Spleen (tissue), 11 donors: ENCODE results near the gene CRK. TPM values are rescaled to one million over a fixed set of nuclear protein-coding genes. Genes with fewer than 3 reads are reported as not detected.
"Not testable (repeated sequence)": the region's sequence is repeated elsewhere in the genome, so short reads cannot be mapped to it uniquely, and the experiment has no call there.

Experiments used
- DNase-seq: peaks from one replicate; pipeline ENCODE4 v3.0.0-alpha.2; 2020
- H3K27ac ChIP-seq, 8 donors: fragments of 200-600 bp; sonication (generic) in 7 of 8; 1 replicate in 4 of 8; 2 replicates in 4 of 8; pipeline versions ENCODE4 v1.5.0 to v1.8.0; 2016 to 2021; ENCODE audit warnings: inconsistent platforms in 4 of 8, mild to moderate bottlenecking in 4 of 8, moderate library complexity in 1 of 8
- H3K27me3 ChIP-seq, 7 donors: fragments of 200-600 bp; sonication (generic) in 6 of 7; replicated peaks in 1 of 7; 1 replicate in 4 of 7; 2 replicates in 3 of 7; pipeline versions ENCODE4 v1.5.0 to v1.8.0; 2016 to 2021; ENCODE audit warnings: inconsistent platforms in 3 of 7, mild to moderate bottlenecking in 1 of 7
- H3K36me3 ChIP-seq, 6 donors: fragments of 200-600 bp; sonication (generic) in 5 of 6; 1 replicate in 4 of 6; 2 replicates in 2 of 6; pipeline versions ENCODE4 v1.5.0 to v1.8.0; 2016 to 2021; ENCODE audit warnings: inconsistent platforms in 2 of 6
- H3K4me1 ChIP-seq, 6 donors: fragments of 200-600 bp; sonication (generic) in 5 of 6; 1 replicate in 3 of 6; 2 replicates in 3 of 6; pipeline versions ENCODE4 v1.5.0 to v1.8.0; 2016 to 2021; ENCODE audit warnings: inconsistent platforms in 3 of 6
- H3K4me3 ChIP-seq, 8 donors: fragments of 200-600 bp; sonication (generic) in 7 of 8; 1 replicate in 4 of 8; 2 replicates in 4 of 8; pipeline versions ENCODE4 v1.5.0 to v1.8.0; 2016 to 2021; ENCODE audit warnings: inconsistent platforms in 4 of 8, mild to moderate bottlenecking in 4 of 8, moderate library complexity in 2 of 8
- H3K9me3 ChIP-seq, 8 donors: fragments of 200-600 bp; sonication (generic) in 7 of 8; 1 replicate in 4 of 8; 2 replicates in 4 of 8; pipeline versions ENCODE4 v1.5.0 to v1.8.0; 2016 to 2021; ENCODE audit warnings: inconsistent platforms in 4 of 8
- CTCF ChIP-seq, 11 experiments: fragments of 200-600 bp in 7 of 11; fragments of 450-650 bp in 4 of 11; sonication (generic) in 4 of 11; IDR thresholded peaks in 8 of 11; conservative IDR thresholded peaks in 3 of 11; 1 replicate in 7 of 11; 2 replicates in 4 of 11; pipeline versions ENCODE4 v1.4.0 to v1.8.0; 2016 to 2021; ENCODE audit warnings: antibody characterized with exemption in 11 of 11, inconsistent platforms in 4 of 11, mild to moderate bottlenecking in 1 of 11
- POLR2A ChIP-seq, 3 donors: fragments of 450-650 bp; IDR thresholded peaks; one replicate each; pipeline ENCODE4 v1.5.1; 2017; ENCODE audit warnings: antibody characterized with exemption in 3 of 3, mild to moderate bottlenecking in 1 of 3
- POLR2AphosphoS5 ChIP-seq, 3 donors: sonication (generic); formaldehyde crosslinking; IDR thresholded peaks; one replicate each; pipeline ENCODE4 v1.5.1; 2017; ENCODE audit warnings: antibody characterized with exemption in 3 of 3
- WGBS, 5 donors: extraction: QIAGEN DNeasy Blood & Tissue Kit in 3 of 5; methylation state at CpG; one replicate each; pipeline versions ENCODE4 v1.1.5 to v1.1.7; 2013 to 2018; 5-methylcytosine and 5-hydroxymethylcytosine counted together
- intact Hi-C: fragments of 100-400 bp; cut with DNase I; formaldehyde crosslinking; loops from one replicate; pipeline ENCODE4 v1.15.0; 2023; ENCODE audit warnings: low total_unique reads
- polyA plus RNA-seq, 3 donors: library from polyadenylated mRNA; stranded (reverse); fragments of 200-250 nt; gene quantifications; one replicate each; pipeline ENCODE4 v1.2.1, GENCODE V29; 2013
- total RNA-seq, 7 donors: library from RNA; depleted of rRNA in 3 of 7; stranded (reverse); fragments of >200 nt in 3 of 7; fragmentation: NEBNext Ultra II Directional in 4 of 7; extraction: Animal tissue kit (Norgen Biotek cat#: 25700) in 4 of 7; gene quantifications; one replicate each; pipeline versions ENCODE4 v1.1.0 to v1.2.1, GENCODE V29; 2016 to 2021
- donor health status: healthy with polysubstance abuse.
- donor health status: DM: no; HTN: no; CAD: no; lungs with moderate emphysema.
- donor health status: DM: no; HTN: no; CAD: no.
- donor health status: Bipolar disorder and iron deficiency.
- donor health status: healthy.
- donor health status: DM: no; HTN: no; CAD: no.
- donor health status: DM: yes; HTN: yes; CAD: no.

The CRK gene
- total and polyA plus RNA-seq, 10 donors: 11.7 to 54.6 (median 43.4) TPM

GRCh38 chr17:1399679-1400512 lies 56.1 kb downstream of the CRK start, which contains the start of gene YWHAE:
Gene YWHAE (minus strand): TSS chr17:1400222. CDS start chr17:1400110, 112 bp downstream.
- Histone ChIP-seq H3K4me1 (peaks cover 27 to 62% (median 47%) of the 10 kb centered on the region in 6 donors), H3K27ac (peak within 1 kb of the TSS; percentile 89 to 98 (median 96)), H3K36me3 (peaks cover 0 to 18% (median 0%) of the 10 kb centered on the region in 6 donors), H3K9me3 (no peaks in the 10 kb centered on the region), H3K27me3 (no peaks in the 10 kb centered on the region), H3K4me3 (peak within 1 kb of the TSS; percentile 65 to 98 (median 92))
- TF ChIP-seq POLR2A (IDR thresholded peaks at IDR 0.05) (peak in 2 of 3 donors; percentile 18 to 44), POLR2AphosphoS5 (IDR thresholded peaks at IDR 0.05) (peak; percentile 94 to 96 (median 95)), CTCF (IDR thresholded peaks at IDR 0.05 in 8 of 11, conservative IDR thresholded peaks at IDR 0.05 in 3 of 11) (peak in 2 of 11 experiments; percentile 9 to 22)
- peak; percentile 100 for DNase-seq
- intact Hi-C loops: no loop called here
- 0 to 1% (median 0%) methylated on average over 50 to 82 of the region's 82 CpGs for WGBS, 5 donors

DNA sequence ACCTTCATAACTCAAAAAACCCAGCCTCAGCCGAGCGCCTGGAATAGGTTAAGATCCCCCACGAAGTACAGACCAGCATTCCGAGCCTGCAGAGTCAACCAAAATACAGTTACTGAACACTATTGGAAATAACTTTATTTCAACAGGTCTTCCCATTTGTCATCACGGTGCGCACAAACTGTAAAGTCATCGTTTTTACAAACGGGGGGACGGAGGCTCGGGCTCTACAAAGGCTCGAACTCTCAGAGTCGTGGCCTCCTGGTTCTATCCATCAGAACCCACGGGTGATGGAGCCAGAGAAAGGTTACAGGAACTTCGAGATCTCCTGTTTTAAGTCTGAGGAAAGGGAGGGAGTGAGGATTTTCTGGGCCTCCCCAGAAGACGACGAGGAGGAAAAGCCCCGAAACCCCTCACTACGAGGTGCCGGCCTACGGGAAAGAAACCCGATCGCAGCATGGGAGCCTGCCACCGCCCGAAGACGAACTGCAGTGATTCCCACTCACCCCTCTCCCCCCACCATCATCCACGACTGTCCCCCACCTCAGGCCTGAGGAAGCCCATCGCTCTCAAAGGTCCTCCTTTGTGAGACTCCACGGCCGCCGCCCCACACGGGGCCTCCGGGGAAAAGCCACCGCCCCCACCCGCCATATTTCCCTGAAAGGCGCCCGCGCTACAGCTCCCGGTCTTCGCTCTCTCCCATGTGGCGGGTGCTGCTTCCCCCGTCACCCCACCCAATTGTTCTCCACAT lies 56.9 kb downstream of the CRK start:
- H3K27me3 ChIP-seq: no peaks in the 10 kb centered on the region
- TF ChIP-seq CTCF (IDR thresholded peaks at IDR 0.05 in 8 of 11, conservative IDR thresholded peaks at IDR 0.05 in 3 of 11): no peak
- TF ChIP-seq POLR2AphosphoS5 (IDR thresholded peaks at IDR 0.05): no peak
- TF ChIP-seq POLR2A (IDR thresholded peaks at IDR 0.05): no peak
- 0 to 1% (median 0%) methylated on average over 29 to 41 of the region's 41 CpGs for WGBS, 5 donors
- intact Hi-C loops: no loop called here
- peaks cover 30 to 62% (median 54%) of the 10 kb centered on the region in 6 donors for H3K4me1 ChIP-seq
- H3K9me3 ChIP-seq: no peaks in the 10 kb centered on the region
- DNase-seq: peak; percentile 89
- H3K27ac ChIP-seq: peak overlapping the region; percentile 89 to 98 (median 96)
- H3K4me3 ChIP-seq: peak overlapping the region; percentile 65 to 98 (median 92)
- H3K36me3 ChIP-seq: peaks cover 0 to 25% (median 0%) of the 10 kb centered on the region in 6 donors

GRCh38 chr17:1398028-1398427 lies 58.0 kb downstream of the CRK start:
- 5 to 12% (median 6%) methylated on average over 2 of the region's 2 CpGs for WGBS, 5 donors
- H3K27ac ChIP-seq: peak overlapping the region; percentile 15 to 98 (median 96)
- intact Hi-C loops: no loop called here
- DNase-seq: no peak
- no peaks in the 10 kb centered on the region for H3K9me3 ChIP-seq
- TF ChIP-seq CTCF (IDR thresholded peaks at IDR 0.05 in 8 of 11, conservative IDR thresholded peaks at IDR 0.05 in 3 of 11) (no peak), POLR2AphosphoS5 (IDR thresholded peaks at IDR 0.05) (no peak), POLR2A (IDR thresholded peaks at IDR 0.05) (no peak)
- no peaks in the 10 kb centered on the region for H3K27me3 ChIP-seq
- peak overlapping the region; percentile 65 to 98 (median 92) for H3K4me3 ChIP-seq
- H3K36me3 ChIP-seq: peaks cover 0 to 34% (median 0%) of the 10 kb centered on the region in 6 donors
- H3K4me1 ChIP-seq: peaks cover 41 to 71% (median 65%) of the 10 kb centered on the region in 6 donors

DNA sequence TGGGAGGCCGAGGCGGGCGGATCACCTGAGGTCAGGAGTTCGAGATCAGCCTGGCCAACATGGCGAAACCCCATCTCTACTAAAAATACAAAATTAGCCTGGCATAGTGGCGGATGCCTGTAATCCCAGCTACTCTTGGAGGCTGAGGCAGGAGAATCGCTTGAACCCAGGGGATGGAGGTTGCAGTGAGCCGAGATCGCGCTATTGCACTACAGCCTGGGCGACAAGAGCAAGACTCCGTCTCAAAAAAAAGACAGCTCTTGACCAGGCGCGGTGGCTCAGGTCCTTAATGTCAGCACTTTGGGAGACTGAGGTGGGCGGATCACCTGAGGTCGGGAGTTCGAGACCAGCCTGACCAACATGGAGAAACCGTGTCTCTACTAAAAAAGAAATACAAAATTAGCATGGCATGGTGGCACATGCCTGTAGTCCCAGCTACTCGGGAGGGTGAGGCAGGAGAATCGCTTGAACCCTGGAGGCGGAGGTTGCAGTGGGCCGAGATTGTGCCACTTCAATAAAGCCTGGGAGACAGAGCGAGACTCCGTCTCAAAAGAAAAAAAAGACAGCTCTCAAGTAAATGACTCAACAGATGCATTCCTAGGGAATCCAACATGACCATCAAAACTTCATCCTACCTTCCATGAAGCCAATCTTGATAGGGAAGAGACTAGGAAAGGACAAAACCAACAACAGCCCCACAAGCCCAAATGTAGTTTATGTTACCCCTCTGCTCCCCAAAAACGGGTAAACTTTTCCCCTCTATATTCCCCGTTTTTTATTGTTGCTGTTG lies 60.0 kb downstream of the CRK start:
- H3K4me3 ChIP-seq, intact Hi-C loops, H3K27me3 ChIP-seq, H3K9me3 ChIP-seq: not testable (repeated sequence)
- Histone ChIP-seq H3K36me3 (peaks cover 0 to 34% (median 0%) of the 10 kb centered on the region in 6 donors), H3K4me1 (peaks cover 59 to 89% (median 84%) of the 10 kb centered on the region in 6 donors), H3K27ac (peak overlapping the region in 1 of 8 donors; percentile 97)
- peak; percentile 36 for DNase-seq
- WGBS, 5 donors: 88 to 92% (median 89%) methylated on average over 26 of the region's 26 CpGs
